Measurements from ENCODE around the gene PRKCH.

DNA sequence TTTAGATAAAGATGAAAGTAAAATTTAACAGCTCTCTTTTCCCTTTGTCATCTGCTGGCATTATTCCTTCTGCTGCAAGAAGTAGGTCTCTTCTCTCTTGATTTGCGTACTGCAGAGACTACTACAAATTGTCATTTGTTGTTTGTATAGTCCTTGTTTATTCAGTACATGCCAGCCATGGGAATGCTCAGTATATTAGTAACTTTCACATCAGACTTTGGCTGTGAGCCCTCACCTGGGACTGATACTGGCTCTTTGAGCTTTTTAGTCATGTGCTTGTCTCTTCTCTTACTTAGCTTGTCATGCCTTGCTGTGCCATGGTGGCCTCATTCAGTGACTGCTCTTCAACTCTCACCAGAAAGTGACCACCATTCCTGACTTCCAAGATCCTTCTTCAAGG lies 169.8 kb downstream of the PRKCH start:
- TF ChIP-seq, protein P1, sequence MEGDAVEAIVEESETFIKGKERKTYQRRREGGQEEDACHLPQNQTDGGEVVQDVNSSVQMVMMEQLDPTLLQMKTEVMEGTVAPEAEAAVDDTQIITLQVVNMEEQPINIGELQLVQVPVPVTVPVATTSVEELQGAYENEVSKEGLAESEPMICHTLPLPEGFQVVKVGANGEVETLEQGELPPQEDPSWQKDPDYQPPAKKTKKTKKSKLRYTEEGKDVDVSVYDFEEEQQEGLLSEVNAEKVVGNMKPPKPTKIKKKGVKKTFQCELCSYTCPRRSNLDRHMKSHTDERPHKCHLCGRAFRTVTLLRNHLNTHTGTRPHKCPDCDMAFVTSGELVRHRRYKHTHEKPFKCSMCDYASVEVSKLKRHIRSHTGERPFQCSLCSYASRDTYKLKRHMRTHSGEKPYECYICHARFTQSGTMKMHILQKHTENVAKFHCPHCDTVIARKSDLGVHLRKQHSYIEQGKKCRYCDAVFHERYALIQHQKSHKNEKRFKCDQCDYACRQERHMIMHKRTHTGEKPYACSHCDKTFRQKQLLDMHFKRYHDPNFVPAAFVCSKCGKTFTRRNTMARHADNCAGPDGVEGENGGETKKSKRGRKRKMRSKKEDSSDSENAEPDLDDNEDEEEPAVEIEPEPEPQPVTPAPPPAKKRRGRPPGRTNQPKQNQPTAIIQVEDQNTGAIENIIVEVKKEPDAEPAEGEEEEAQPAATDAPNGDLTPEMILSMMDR (conservative IDR thresholded peaks at IDR 0.05; ENCODE audit: low read length): no peak
- TF ChIP-seq EZH2phosphoT487 (IDR thresholded peaks at IDR 0.05; ENCODE audit: borderline replicate concordance, low read depth, low read length): no peak
